Nephron progenitor cell (in vitro differentiated cells): ENCODE results near the gene C2CD4C.

Experiments used
- DNase-seq: peaks from one replicate; pipeline ENCODE4 v3.0.0; 2021
- H3K27ac Mint-ChIP-seq: 2 replicates; pipeline ENCODE4 v1.8.0; 2021; ENCODE audit warnings: mild to moderate bottlenecking, moderate library complexity, mixed read lengths
- H3K27me3 Mint-ChIP-seq: 2 replicates; pipeline ENCODE4 v1.8.0; 2021; ENCODE audit warnings: mild to moderate bottlenecking, low read depth, mixed read lengths; ENCODE audit not compliant: poor library complexity
- H3K36me3 Mint-ChIP-seq: 2 replicates; pipeline ENCODE4 v1.8.0; 2021; ENCODE audit warnings: low read depth, mixed read lengths
- H3K4me1 Mint-ChIP-seq: 2 replicates; pipeline ENCODE4 v1.8.0; 2021; ENCODE audit warnings: mixed read lengths
- H3K4me3 Mint-ChIP-seq: 2 replicates; pipeline ENCODE4 v1.8.0; 2021; ENCODE audit warnings: mild to moderate bottlenecking, moderate library complexity, mixed read lengths
- H3K9me3 Mint-ChIP-seq: 2 replicates; pipeline ENCODE4 v1.8.0; 2021; ENCODE audit warnings: mild to moderate bottlenecking, moderate library complexity, mixed read lengths
- TF ChIP-seq, protein P1 (sequence below): fragments of 200-600 bp; sonication (generic); IDR thresholded peaks from 2 replicates; pipeline ENCODE4 v1.5.0; 2021; ENCODE audit warnings: antibody characterized with exemption

The C2CD4C gene, protein sequence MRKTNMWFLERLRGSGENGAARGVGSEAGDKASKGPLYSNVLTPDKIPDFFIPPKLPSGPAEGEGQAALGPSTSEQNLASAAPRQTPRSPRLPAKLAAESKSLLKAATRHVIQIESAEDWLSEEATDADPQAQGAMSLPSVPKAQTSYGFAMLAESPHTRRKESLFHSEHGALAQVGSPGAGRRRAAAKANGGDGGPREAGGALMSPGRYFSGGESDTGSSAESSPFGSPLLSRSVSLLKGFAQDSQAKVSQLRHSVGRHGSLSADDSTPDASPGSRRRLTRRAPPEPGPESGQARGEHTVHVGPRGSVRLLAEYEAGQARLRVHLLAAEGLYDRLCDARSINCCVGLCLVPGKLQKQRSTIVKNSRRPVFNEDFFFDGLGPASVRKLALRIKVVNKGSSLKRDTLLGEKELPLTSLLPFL

DNA sequence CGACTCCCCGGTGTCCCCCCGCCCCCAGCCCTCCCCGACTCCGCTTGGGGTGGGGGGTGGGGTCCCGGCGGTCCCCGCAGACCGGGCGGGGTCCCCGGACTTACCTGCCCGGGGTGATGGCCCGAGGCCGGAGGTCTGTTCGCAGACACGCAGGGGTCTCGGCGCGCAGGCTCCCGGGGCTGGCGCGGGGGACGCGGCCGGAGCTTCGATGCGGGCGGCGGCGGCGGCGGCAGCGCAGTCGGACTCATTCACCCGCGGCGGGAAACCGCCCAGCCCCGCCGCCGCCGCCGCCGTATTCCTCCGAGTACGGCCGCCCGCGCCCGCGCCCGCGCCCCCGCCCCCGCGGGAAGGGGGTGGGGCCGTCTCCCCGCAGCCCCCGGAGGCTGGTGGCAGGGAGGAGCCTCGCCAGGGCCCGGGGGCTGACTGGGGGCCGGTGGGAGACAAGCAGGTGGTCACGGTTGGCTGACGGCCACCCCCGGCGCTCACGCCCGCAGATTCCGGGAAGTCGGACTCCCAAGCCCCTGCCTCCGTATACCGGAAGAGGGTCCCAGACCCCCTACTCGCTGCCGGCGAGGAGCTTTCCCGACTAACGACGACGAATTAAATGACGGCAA is at the start of gene C2CD4C:
Gene C2CD4C, minus strand, starts transcription at position 246 of the 614 bp plus-strand sequence. CDS start 786 bp downstream, outside the sequence.
- Mint-ChIP-seq H3K4me3 (peak within 1 kb of the TSS; percentile 90), H3K9me3 (peaks cover 6% of the 10 kb centered on the region), H3K27me3 (peaks cover 5% of the 10 kb centered on the region), H3K27ac (peak within 1 kb of the TSS; percentile 85), H3K4me1 (peaks cover 37% of the 10 kb centered on the region), H3K36me3 (no peaks in the 10 kb centered on the region)
- TF ChIP-seq, protein P1, sequence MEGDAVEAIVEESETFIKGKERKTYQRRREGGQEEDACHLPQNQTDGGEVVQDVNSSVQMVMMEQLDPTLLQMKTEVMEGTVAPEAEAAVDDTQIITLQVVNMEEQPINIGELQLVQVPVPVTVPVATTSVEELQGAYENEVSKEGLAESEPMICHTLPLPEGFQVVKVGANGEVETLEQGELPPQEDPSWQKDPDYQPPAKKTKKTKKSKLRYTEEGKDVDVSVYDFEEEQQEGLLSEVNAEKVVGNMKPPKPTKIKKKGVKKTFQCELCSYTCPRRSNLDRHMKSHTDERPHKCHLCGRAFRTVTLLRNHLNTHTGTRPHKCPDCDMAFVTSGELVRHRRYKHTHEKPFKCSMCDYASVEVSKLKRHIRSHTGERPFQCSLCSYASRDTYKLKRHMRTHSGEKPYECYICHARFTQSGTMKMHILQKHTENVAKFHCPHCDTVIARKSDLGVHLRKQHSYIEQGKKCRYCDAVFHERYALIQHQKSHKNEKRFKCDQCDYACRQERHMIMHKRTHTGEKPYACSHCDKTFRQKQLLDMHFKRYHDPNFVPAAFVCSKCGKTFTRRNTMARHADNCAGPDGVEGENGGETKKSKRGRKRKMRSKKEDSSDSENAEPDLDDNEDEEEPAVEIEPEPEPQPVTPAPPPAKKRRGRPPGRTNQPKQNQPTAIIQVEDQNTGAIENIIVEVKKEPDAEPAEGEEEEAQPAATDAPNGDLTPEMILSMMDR: no peak
- DNase-seq: peak; percentile 80

- no peak overlapping the region for H3K4me3 Mint-ChIP-seq
- peaks cover 11% of the 10 kb centered on the region for H3K9me3 Mint-ChIP-seq
- H3K27ac Mint-ChIP-seq: no peak overlapping the region
- H3K27me3 Mint-ChIP-seq: peaks cover 20% of the 10 kb centered on the region
- TF ChIP-seq, protein P1: no peak
- peaks cover 36% of the 10 kb centered on the region for H3K36me3 Mint-ChIP-seq
- no peak for DNase-seq
- peaks cover 9% of the 10 kb centered on the region for H3K4me1 Mint-ChIP-seq
Measured at GRCh38 chr19:458091-459042, 49.4 kb upstream of the C2CD4C start.

DNA sequence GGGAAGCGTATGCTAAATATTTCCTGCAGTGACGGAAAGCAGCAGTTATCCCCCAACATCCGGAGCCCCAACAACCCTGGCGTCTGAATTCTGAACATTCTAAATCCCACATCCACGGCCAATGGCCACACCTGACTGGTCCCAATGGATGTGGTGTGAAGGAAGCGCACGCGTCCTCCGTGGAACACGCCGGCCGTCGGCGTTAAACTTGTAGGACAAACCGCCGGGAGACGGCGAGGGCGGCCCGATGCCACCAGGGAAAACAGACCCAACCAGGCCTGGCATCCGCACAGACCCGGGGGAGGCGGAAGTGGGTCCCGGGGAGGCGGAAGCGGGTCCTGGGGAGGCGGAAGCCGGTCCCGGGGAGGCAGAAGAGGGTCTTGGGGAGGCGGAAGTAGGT is 48.7 kb upstream of the C2CD4C start:
- Mint-ChIP-seq H3K4me3 (no peak overlapping the region), H3K27ac (no peak overlapping the region), H3K9me3 (peaks cover 15% of the 10 kb centered on the region), H3K27me3 (peaks cover 17% of the 10 kb centered on the region), H3K4me1 (peaks cover 9% of the 10 kb centered on the region), H3K36me3 (peaks cover 41% of the 10 kb centered on the region)
- DNase-seq: no peak
- TF ChIP-seq, protein P1: no peak

DNA sequence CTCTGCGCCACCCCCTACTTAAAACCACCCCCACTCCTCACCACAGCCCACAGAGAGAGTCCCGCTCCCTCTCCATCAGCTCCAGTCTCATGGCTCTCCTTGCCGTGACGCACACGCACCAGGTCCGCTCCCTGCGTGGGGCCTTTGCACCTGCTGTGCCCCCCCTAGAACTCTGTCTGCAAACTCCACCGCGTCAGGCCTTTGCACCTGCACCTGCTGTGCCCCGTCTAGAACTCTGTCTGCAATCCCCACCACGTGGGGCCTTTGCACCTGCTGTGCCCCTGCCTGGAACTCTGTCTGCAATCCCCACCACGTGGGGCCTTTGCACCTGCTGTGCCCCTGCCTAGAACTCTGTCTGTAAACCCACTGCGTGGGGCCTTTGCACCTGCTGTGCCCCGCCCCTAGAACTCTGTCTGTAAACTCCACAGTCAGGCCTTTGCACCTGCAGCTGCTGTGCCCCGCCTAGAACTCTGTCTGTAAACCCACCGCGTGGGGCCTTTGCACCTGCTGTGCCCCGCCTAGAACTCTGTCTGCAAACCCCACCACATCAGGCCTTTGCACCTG is 47.7 kb upstream of the C2CD4C start:
- TF ChIP-seq, protein P1: no peak
- Mint-ChIP-seq H3K27ac (no peak overlapping the region), H3K27me3 (peaks cover 10% of the 10 kb centered on the region), H3K9me3 (peaks cover 21% of the 10 kb centered on the region), H3K4me3 (no peak overlapping the region), H3K36me3 (peaks cover 49% of the 10 kb centered on the region), H3K4me1 (peaks cover 9% of the 10 kb centered on the region)
- no peak for DNase-seq

GRCh38 chr19:455851-456546 is 47.1 kb upstream of the C2CD4C start:
- no peak for DNase-seq
- TF ChIP-seq, protein P1: no peak
- Mint-ChIP-seq H3K27me3 (peaks cover 10% of the 10 kb centered on the region), H3K9me3 (peaks cover 28% of the 10 kb centered on the region), H3K27ac (no peak overlapping the region), H3K4me1 (peaks cover 9% of the 10 kb centered on the region), H3K36me3 (peaks cover 56% of the 10 kb centered on the region), H3K4me3 (no peak overlapping the region)
